Bronchial epithelial cell (primary cell): ENCODE results near the gene GRIK4. TPM values are rescaled to one million over a fixed set of nuclear protein-coding genes. Genes with fewer than 3 reads are reported as not detected.
A peak's percentile ranks its signal among the peaks of the same experiment; 100 is the strongest.
"Not testable (repeated sequence)": the region's sequence is repeated elsewhere in the genome, so short reads cannot be mapped to it uniquely, and the experiment has no call there.

Experiments used
- DNase-seq: peaks from one replicate; pipeline ENCODE4 v3.0.0-alpha.2; 2010; ENCODE audit warnings: low read depth
- FAIRE-seq: peaks from 2 replicates; lab custom pipeline; 2011; peaks lifted over from hg19 to GRCh38; lab: Jason Lieb, UNC
- H3K27me3 ChIP-seq: 2 replicates; pipeline ENCODE4 v1.5.1; 2011; ENCODE audit warnings: low read length; ENCODE audit not compliant: control insufficient read depth, insufficient read depth
- H3K36me3 ChIP-seq: 2 replicates; pipeline ENCODE4 v1.5.1; 2011; ENCODE audit warnings: low read length; ENCODE audit not compliant: control insufficient read depth, insufficient read depth
- H3K4me3 ChIP-seq: 2 replicates; pipeline ENCODE4 v1.5.1; 2011; ENCODE audit warnings: mild to moderate bottlenecking, low read depth, low read length, control low read depth
- CTCF ChIP-seq: IDR thresholded peaks from 2 replicates; pipeline ENCODE4 v1.5.1; 2011; ENCODE audit warnings: mild to moderate bottlenecking, moderate library complexity, low read length, control low read depth, inconsistent platforms; ENCODE audit not compliant: insufficient read depth, severe bottlenecking
- total RNA-seq: library from RNA; depleted of rRNA; stranded (reverse); fragments of >200 nt; gene quantifications from 2 replicates; pipeline ENCODE4 v1.2.1, GENCODE V29; 2014

Gene GRIK4
- total RNA-seq, 1 donor from 2014 or later, result not detected

DNA sequence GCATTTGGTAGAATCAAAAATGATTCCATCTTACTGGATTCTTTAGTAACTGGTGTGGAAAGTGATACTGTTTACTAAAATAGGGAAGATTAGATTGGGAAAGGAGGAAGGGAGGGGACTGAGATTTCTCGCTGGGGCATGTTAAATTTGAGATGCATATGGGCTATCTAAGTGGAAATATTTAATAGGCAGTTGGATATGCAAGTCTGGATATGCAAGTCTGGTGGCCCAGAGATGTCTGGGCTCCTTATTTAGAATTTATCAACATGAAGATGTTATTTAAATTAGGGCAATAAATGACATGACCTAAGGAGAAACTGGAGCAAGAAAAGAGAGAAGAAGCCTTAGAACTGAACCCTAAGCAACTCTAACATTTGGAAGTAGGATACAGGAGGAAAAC, 495.4 kb downstream of the GRIK4 start:
- H3K36me3 ChIP-seq, result no peaks in the 10 kb centered on the region
- no peak for DNase-seq
- TF ChIP-seq CTCF, result no peak
- no peak for FAIRE-seq
- no peak overlapping the region for H3K4me3 ChIP-seq
- peaks cover 4% of the 10 kb centered on the region for H3K27me3 ChIP-seq

- Histone ChIP-seq H3K4me3 (no peak overlapping the region), H3K36me3 (no peaks in the 10 kb centered on the region), H3K27me3 (peaks cover 4% of the 10 kb centered on the region)
- DNase-seq (no peak), FAIRE-seq (no peak)
- no peak for TF ChIP-seq CTCF
Observed at GRCh38 chr11:121008551-121008950, 497.0 kb downstream of the GRIK4 start.

DNA sequence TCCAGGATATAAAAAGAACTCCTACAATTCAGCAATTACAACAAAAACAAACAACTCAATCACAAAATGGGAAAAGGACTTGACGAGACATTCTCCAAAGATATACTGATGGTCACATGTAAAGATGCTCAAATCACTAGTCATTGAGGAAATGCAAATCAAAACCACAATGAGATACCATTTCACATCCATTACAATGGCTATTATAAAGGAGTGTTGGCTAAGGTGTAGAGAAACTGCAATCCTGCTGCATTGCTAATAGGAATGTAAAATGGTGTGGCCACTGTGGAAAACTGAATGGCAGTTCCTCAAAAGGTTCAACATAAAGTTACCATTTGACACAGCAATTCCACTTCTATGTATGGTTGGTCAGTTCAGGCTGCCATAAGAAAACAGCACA, 500.5 kb downstream of the GRIK4 start:
- H3K4me3 ChIP-seq, result no peak overlapping the region
- no peak for TF ChIP-seq CTCF
- H3K36me3 ChIP-seq, result no peaks in the 10 kb centered on the region
- DNase-seq (peak; percentile 55), FAIRE-seq (no peak)
- peaks cover 4% of the 10 kb centered on the region for H3K27me3 ChIP-seq

DNA sequence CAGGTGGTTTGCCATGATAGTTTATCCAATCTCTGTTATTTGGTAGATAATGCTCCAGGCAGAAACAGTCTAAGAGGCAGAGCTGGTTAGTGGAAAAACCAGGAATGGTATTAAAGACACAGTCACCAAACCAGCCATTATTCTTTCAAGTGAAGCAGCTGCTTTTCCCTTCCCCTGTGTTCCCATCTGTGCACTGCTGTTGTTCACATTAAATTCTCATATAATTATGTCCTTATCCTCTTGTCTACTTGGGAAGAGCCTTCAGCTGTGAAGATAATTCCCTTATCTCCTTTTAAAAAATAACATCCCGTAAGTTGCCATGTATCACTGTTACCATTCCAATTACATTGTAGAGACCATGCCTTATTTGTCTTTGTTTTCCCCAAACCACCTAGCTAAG, 507.2 kb downstream of the GRIK4 start:
- no peak for TF ChIP-seq CTCF
- FAIRE-seq (no peak), DNase-seq (no peak)
- no peak overlapping the region for H3K4me3 ChIP-seq
- no peaks in the 10 kb centered on the region for H3K27me3 ChIP-seq
- H3K36me3 ChIP-seq, result no peaks in the 10 kb centered on the region

DNA sequence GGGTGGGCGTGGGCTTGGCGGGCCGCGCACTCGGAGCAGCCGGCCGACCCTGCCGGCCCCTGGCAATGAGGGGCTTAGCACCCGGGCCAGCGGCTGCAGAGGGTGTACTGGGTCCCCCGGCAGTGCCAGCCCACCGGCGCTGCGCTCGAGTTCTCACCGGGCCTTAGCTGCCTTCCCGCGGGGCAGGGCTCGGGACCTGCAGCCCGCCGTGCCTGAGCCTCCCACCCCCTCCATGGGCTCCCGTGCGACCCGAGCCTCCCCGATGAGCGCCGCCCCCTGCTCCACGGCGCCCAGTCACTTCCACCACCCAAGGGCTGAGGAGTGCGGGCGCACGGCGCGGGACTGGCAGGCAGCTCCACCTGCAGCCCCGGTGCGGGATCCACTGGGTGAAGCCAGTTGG, 510.2 kb downstream of the GRIK4 start:
- not testable (repeated sequence) for H3K4me3 ChIP-seq, FAIRE-seq, H3K27me3 ChIP-seq, DNase-seq, H3K36me3 ChIP-seq

GRCh38 chr11:121023848-121024751, 512.6 kb downstream of the GRIK4 start, which contains the start of gene TBCEL:
Gene TBCEL, plus strand, starts transcription at chr11:121024102. Its CDS starts 21,589 bp downstream, at chr11:121045691.
- TF ChIP-seq CTCF, result no peak
- no peaks in the 10 kb centered on the region for H3K36me3 ChIP-seq
- peak; percentile 15 for DNase-seq
- peak; percentile 66 for FAIRE-seq
- H3K4me3 ChIP-seq, result peak within 1 kb of the TSS; percentile 79
- H3K27me3 ChIP-seq, result no peaks in the 10 kb centered on the region
